ENCODE data around the gene S100A14.

S100A14 gene

DNA sequence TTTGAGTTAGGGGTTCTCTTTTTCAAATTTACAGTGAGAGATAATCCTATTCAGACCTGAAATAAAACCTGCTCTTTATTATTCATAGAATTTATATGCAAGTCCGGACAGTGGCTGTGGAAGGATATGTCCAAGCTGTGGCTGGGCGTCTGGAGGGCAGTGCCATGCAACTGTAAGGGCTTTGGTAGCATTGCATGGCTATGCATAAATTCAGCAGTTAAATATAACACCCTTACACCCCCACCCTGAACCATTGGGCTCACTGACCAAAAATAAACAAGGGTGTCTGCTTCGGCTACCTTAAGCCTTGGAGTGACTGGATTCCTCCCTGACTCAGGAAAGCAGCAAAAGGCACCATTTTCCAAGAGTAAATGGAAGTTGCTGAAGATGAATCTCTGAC is 23.2 kb upstream of the S100A14 start:
- no peak overlapping the region for H3K4me3 ChIP-seq (ENCODE audit: low read depth, low read length)
- no peak for DNase-seq (ENCODE audit: low read depth)
- TF ChIP-seq, protein P1, sequence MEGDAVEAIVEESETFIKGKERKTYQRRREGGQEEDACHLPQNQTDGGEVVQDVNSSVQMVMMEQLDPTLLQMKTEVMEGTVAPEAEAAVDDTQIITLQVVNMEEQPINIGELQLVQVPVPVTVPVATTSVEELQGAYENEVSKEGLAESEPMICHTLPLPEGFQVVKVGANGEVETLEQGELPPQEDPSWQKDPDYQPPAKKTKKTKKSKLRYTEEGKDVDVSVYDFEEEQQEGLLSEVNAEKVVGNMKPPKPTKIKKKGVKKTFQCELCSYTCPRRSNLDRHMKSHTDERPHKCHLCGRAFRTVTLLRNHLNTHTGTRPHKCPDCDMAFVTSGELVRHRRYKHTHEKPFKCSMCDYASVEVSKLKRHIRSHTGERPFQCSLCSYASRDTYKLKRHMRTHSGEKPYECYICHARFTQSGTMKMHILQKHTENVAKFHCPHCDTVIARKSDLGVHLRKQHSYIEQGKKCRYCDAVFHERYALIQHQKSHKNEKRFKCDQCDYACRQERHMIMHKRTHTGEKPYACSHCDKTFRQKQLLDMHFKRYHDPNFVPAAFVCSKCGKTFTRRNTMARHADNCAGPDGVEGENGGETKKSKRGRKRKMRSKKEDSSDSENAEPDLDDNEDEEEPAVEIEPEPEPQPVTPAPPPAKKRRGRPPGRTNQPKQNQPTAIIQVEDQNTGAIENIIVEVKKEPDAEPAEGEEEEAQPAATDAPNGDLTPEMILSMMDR (IDR thresholded peaks at IDR 0.05; ENCODE audit: insufficient read depth, low read depth, low read length, missing control alignments), result no peak

DNA sequence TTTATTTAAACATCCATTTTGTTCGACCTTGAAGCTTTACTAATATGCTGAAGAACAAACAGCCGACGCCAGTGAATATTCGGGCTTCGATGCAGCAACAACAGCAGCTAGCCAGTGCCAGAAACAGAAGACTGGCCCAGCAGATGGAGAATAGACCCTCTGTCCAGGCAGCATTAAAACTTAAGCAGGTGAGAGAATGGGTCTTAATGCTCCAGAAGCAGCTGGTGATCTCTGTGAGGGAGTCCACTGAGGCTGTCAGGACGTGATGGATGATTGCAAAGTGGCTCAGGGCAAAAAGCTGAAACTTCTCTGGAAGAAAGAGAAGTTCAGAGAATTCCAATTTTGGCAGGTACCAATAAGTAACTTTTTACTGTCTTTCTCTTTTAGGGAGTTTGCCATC is 22.1 kb upstream of the S100A14 start:
- no peak for DNase-seq (ENCODE audit: low read depth)
- TF ChIP-seq, protein P1 (IDR thresholded peaks at IDR 0.05; ENCODE audit: insufficient read depth, low read depth, low read length, missing control alignments), result no peak
- H3K4me3 ChIP-seq (ENCODE audit: low read depth, low read length), result no peak overlapping the region

DNA sequence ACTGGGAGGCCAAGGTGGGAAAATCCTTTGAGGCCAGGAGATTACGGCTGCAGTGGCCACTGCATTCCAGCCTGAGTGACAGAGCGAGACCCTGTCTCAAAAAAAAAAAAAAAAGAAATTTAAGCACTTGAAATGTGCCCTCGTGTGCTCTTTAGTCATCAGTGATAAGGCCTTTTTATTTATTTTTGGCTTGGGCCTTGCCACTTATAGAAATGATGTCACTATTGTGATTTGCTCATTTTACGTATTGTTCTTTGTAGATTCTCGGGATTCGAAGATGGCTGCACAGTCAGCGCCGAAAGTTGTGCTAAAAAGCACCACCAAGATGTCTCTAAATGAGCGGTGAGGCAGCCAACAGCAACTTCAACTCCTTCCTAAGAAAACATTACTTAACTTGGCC is 20.2 kb upstream of the S100A14 start:
- no peak for DNase-seq (ENCODE audit: low read depth)
- no peak overlapping the region for H3K4me3 ChIP-seq (ENCODE audit: low read depth, low read length)
- TF ChIP-seq, protein P1 (IDR thresholded peaks at IDR 0.05; ENCODE audit: insufficient read depth, low read depth, low read length, missing control alignments), result no peak

- DNase-seq (ENCODE audit: low read depth), result no peak
- TF ChIP-seq, protein P1 (IDR thresholded peaks at IDR 0.05; ENCODE audit: insufficient read depth, low read depth, low read length, missing control alignments), result no peak
- H3K4me3 ChIP-seq (ENCODE audit: low read depth, low read length), result peak overlapping the region; percentile 70
Measured at GRCh38 chr1:153635872-153636271, 19.7 kb upstream of the S100A14 start.

DNA sequence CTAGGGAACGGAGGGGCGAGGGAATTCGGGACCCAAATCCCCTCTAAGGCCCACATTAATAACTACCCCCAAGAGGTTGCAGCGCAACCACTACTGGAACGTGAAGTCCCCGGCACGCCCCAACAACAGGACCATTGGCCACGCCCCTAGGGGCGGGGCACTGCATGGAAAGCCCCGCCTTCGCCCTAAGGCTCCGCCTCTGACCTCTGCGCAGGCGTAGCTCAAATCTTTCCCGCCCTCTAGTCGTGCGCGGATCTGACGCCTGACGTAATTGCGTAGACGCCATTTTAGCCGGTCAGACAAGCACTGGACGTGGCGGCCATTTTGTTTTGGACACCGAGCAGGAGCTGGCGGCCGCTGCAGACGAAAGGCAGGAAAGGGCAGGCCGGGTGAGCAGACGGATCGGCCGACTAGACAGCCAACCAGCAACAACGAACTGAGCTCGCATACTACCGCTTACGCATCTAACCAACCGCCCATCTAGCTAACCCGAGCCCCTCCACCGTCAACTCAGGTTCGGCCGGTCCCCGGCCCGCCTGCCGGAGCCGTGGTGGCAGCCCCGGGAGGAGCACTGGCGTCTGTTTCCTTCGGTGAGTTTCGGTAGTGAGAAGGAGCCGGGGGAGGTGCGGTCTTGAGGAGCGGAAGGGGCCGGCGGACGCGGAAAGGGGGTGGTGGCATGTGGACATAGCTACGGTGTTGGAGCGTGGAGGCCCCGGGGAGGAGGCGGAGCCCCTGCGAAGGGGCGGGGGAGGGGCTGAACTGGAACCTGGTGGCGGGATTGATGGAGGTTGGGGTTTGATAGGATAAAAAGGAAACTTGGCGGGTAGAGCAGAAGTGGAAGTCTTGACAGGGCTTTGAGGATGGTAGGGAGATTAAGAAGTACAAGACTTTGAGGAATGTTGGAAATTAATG is 17.9 kb upstream of the S100A14 start, which contains the start of gene CHTOP:
Gene CHTOP (plus strand): TSS at position 313 of the 912 bp plus-strand sequence. CDS start 2,523 bp downstream, outside the sequence.
- TF ChIP-seq, protein P1 (IDR thresholded peaks at IDR 0.05; ENCODE audit: insufficient read depth, low read depth, low read length, missing control alignments), result no peak
- peak within 1 kb of the TSS; percentile 70 for H3K4me3 ChIP-seq (ENCODE audit: low read depth, low read length)
- peak; percentile 99 for DNase-seq (ENCODE audit: low read depth)

- peak overlapping the region; percentile 43 for H3K4me3 ChIP-seq (ENCODE audit: low read depth, low read length)
- DNase-seq (ENCODE audit: low read depth), result no peak
- TF ChIP-seq, protein P1 (IDR thresholded peaks at IDR 0.05; ENCODE audit: insufficient read depth, low read depth, low read length, missing control alignments), result no peak
Measured at GRCh38 chr1:153633161-153633753, 17.1 kb upstream of the S100A14 start.

Measured in GM12865 (cell line).